ENCODE results near the gene MEF2A.

DNA sequence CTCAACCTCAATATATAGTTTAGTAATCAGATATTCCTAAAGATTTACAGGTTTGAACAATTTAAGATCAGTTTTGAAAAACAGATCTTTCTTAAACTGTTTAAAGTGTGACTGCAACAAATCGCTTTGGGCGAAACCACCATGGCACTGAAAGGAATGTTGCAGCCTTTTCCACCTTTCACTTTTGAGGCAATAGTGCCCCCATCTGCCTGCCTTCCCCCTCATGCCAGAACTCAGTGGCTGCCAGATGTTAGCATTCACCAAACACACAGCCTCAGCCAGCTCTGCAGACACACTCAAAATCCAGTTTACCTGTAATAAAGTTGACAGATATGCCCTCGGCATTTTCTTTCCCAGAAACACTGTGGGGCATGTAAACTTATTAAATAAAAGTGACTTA is 164.1 kb downstream of the MEF2A start:
- TF ChIP-seq, protein P1, sequence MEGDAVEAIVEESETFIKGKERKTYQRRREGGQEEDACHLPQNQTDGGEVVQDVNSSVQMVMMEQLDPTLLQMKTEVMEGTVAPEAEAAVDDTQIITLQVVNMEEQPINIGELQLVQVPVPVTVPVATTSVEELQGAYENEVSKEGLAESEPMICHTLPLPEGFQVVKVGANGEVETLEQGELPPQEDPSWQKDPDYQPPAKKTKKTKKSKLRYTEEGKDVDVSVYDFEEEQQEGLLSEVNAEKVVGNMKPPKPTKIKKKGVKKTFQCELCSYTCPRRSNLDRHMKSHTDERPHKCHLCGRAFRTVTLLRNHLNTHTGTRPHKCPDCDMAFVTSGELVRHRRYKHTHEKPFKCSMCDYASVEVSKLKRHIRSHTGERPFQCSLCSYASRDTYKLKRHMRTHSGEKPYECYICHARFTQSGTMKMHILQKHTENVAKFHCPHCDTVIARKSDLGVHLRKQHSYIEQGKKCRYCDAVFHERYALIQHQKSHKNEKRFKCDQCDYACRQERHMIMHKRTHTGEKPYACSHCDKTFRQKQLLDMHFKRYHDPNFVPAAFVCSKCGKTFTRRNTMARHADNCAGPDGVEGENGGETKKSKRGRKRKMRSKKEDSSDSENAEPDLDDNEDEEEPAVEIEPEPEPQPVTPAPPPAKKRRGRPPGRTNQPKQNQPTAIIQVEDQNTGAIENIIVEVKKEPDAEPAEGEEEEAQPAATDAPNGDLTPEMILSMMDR (IDR thresholded peaks at IDR 0.05): peak in 3 of 7 experiments; percentile 6 to 33 (median 22)
- no peak for TF ChIP-seq POLR2A (IDR thresholded peaks at IDR 0.05)

All from body of pancreas (tissue), 4 donors.